ENCODE measurements around the gene GLIPR1.

Gene GLIPR1

DNA sequence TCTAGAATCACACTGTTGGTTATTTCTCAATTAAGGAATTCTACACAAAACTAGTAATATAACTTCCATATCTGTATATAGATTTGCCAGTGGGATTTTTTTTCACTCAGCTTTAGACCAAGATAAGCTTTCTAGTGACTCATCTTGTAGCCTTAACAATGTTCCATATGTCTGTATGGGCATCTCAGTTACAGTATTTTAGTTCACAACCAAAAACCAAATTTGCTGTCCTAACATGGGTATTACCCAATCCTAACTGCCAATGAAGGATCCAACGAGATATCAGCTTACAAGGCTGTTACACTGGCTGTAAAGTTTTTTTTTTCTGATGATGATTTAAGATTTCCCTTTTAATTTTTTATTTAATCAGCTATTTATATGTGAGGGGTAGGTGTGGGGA is 62.4 kb downstream of the GLIPR1 start:
- TF ChIP-seq, protein P1, sequence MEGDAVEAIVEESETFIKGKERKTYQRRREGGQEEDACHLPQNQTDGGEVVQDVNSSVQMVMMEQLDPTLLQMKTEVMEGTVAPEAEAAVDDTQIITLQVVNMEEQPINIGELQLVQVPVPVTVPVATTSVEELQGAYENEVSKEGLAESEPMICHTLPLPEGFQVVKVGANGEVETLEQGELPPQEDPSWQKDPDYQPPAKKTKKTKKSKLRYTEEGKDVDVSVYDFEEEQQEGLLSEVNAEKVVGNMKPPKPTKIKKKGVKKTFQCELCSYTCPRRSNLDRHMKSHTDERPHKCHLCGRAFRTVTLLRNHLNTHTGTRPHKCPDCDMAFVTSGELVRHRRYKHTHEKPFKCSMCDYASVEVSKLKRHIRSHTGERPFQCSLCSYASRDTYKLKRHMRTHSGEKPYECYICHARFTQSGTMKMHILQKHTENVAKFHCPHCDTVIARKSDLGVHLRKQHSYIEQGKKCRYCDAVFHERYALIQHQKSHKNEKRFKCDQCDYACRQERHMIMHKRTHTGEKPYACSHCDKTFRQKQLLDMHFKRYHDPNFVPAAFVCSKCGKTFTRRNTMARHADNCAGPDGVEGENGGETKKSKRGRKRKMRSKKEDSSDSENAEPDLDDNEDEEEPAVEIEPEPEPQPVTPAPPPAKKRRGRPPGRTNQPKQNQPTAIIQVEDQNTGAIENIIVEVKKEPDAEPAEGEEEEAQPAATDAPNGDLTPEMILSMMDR (IDR thresholded peaks at IDR 0.05; ENCODE audit: extremely low read depth, missing control alignments): no peak
- DNase-seq (ENCODE audit: low spot score): no peak

- TF ChIP-seq, protein P1 (IDR thresholded peaks at IDR 0.05; ENCODE audit: extremely low read depth, missing control alignments): no peak
- no peak for DNase-seq (ENCODE audit: low spot score)
Observed at GRCh38 chr12:75543529-75543928, 63.0 kb downstream of the GLIPR1 start.

GRCh38 chr12:75545636-75546035 is 65.1 kb downstream of the GLIPR1 start:
- TF ChIP-seq, protein P1 (IDR thresholded peaks at IDR 0.05; ENCODE audit: extremely low read depth, missing control alignments): no peak
- DNase-seq (ENCODE audit: low spot score): no peak

DNA sequence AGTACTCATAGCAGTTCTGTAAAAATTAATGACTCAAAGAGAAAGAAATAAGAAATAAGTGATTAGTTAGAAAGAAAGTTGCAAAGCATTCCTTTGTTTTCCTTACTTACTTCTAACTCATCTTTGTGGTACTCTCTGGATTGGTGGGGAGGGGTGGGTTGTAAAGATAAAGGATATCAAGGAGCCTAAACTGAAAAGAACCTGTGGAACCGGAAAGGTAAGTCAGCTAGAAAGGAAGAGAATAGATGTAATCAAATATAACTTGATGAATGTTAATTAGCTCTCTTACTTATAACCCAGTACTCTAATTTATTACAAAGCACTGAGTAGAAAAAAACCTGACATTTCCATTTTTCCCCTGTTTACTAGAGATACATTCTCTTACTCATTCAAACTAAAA is 68.3 kb downstream of the GLIPR1 start:
- TF ChIP-seq, protein P1 (IDR thresholded peaks at IDR 0.05; ENCODE audit: extremely low read depth, missing control alignments): no peak
- no peak for DNase-seq (ENCODE audit: low spot score)

DNA sequence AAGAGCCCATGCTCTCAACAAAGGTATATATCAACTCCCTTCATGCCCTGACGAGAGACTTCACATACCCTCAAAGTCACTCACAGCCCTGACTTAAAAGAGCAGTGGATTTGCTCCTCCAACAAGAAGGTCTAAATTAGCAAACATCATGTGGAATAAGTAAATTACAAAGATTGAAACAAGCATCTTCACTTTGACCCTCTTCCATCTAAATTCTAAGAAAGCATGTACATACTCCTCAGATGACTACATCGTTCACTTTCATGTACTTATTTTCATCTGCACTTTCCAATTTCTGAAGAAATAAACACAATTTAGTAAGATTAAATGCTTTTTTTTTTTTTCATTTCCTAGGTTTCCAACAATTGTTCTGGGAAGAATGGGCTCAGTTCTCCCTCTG is 69.4 kb downstream of the GLIPR1 start:
- no peak for DNase-seq (ENCODE audit: low spot score)
- TF ChIP-seq, protein P1 (IDR thresholded peaks at IDR 0.05; ENCODE audit: extremely low read depth, missing control alignments): no peak

GRCh38 chr12:75550401-75551240 is 70.1 kb downstream of the GLIPR1 start:
- TF ChIP-seq, protein P1 (IDR thresholded peaks at IDR 0.05; ENCODE audit: extremely low read depth, missing control alignments): no peak
- DNase-seq (ENCODE audit: low spot score): no peak

GRCh38 chr12:75551477-75551876 is 70.9 kb downstream of the GLIPR1 start:
- TF ChIP-seq, protein P1 (IDR thresholded peaks at IDR 0.05; ENCODE audit: extremely low read depth, missing control alignments): no peak
- no peak for DNase-seq (ENCODE audit: low spot score)
